Prostate gland (tissue), 2 donors: ENCODE data around the gene SLC29A4. TPM values are rescaled to one million over a fixed set of nuclear protein-coding genes. Genes with fewer than 3 reads are reported as not detected.
"Not testable (repeated sequence)": the region's sequence is repeated elsewhere in the genome, so short reads cannot be mapped to it uniquely, and the experiment has no call there.

ENCODE experiments used
- DNase-seq: peaks from one replicate; pipeline ENCODE4 v3.0.0-alpha.2; 2019; ENCODE audit warnings: low spot score
- H3K27ac ChIP-seq, 2 donors: fragments of 200-600 bp; sonication (generic); 2 replicates each; pipeline ENCODE4 v1.5.1; 2017 to 2019
- H3K27me3 ChIP-seq: fragments of 200-600 bp; sonication (generic); replicated peaks from 2 replicates; pipeline ENCODE4 v1.5.1; 2019; ENCODE audit not compliant: insufficient read depth
- H3K36me3 ChIP-seq, 2 donors: fragments of 200-600 bp; sonication (generic); 1 replicate in 1 of 2; 2 replicates in 1 of 2; pipeline versions ENCODE4 v1.5.1 to v1.8.1; 2017 to 2019
- H3K4me1 ChIP-seq: fragments of 200-600 bp; sonication (generic); replicated peaks from 2 replicates; pipeline ENCODE4 v1.5.1; 2019
- H3K4me3 ChIP-seq, 2 donors: fragments of 200-600 bp; sonication (generic); 2 replicates each; pipeline ENCODE4 v1.5.1; 2017 to 2019
- H3K9me3 ChIP-seq: fragments of 200-600 bp; sonication (generic); 2 replicates; pipeline ENCODE4 v1.5.1; 2017
- POLR2A ChIP-seq: fragments of 450-650 bp; IDR thresholded peaks from one replicate; pipeline ENCODE4 v1.6.1; 2016; ENCODE audit warnings: antibody characterized with exemption, mild to moderate bottlenecking
- POLR2AphosphoS5 ChIP-seq: sonication (generic); formaldehyde crosslinking; IDR thresholded peaks from one replicate; pipeline ENCODE4 v1.6.1; 2017; ENCODE audit warnings: antibody characterized with exemption
- WGBS: methylation state at CpG from one replicate; pipeline ENCODE4 v1.1.5; 2018; 5-methylcytosine and 5-hydroxymethylcytosine counted together
- intact Hi-C: fragments of 100-400 bp; cut with DNase I; formaldehyde crosslinking; loops from one replicate; pipeline ENCODE4 v1.14.2; 2022
- total RNA-seq, 2 donors: library from RNA; depleted of rRNA; stranded (reverse); fragments of >200 nt; gene quantifications; one replicate each; pipeline ENCODE4 v1.1.0, GENCODE V29; 2016
- TF ChIP-seq, protein P1 (sequence below), 4 experiments: fragments of 200-600 bp in 2 of 4; fragments of 450-650 bp in 2 of 4; sonication (generic) in 2 of 4; IDR thresholded peaks; 1 replicate in 3 of 4; 2 replicates in 1 of 4; pipeline ENCODE4 v1.5.1; 2016 to 2019; ENCODE audit warnings: antibody characterized with exemption in 4 of 4, mild to moderate bottlenecking in 2 of 4, moderate library complexity in 2 of 4

Gene SLC29A4
- total RNA-seq, 2 donors from 2014 or later, result 11.6 to 13.5 TPM

DNA sequence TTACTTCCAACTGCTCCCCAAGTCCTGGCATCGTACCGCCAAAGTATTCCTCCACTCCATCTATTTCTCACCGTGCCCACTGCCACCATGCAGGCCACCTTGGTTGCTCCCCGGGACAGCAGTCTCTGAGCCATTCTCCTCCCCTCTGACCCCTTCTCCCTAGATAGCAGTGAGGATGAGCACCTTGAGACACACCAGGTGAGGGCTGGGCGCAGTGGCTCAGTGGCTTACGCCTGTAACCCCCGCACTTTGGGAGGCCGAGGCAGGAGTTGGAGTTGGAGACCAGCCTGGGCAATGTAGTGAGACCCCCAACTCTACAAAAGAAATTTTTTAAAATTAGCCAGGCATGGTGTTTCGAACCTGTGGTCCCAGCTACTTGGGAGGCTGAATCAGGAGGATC is 4.2 kb downstream of the SLC29A4 start:
- Histone ChIP-seq H3K36me3 (no peaks in the 10 kb centered on the region), H3K4me3 (no peak overlapping the region), H3K27ac (no peak overlapping the region), H3K4me1 (no peaks in the 10 kb centered on the region), H3K9me3 (no peaks in the 10 kb centered on the region), H3K27me3 (no peaks in the 10 kb centered on the region)
- TF ChIP-seq, protein P1, sequence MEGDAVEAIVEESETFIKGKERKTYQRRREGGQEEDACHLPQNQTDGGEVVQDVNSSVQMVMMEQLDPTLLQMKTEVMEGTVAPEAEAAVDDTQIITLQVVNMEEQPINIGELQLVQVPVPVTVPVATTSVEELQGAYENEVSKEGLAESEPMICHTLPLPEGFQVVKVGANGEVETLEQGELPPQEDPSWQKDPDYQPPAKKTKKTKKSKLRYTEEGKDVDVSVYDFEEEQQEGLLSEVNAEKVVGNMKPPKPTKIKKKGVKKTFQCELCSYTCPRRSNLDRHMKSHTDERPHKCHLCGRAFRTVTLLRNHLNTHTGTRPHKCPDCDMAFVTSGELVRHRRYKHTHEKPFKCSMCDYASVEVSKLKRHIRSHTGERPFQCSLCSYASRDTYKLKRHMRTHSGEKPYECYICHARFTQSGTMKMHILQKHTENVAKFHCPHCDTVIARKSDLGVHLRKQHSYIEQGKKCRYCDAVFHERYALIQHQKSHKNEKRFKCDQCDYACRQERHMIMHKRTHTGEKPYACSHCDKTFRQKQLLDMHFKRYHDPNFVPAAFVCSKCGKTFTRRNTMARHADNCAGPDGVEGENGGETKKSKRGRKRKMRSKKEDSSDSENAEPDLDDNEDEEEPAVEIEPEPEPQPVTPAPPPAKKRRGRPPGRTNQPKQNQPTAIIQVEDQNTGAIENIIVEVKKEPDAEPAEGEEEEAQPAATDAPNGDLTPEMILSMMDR (IDR thresholded peaks at IDR 0.05), result no peak
- no peak for TF ChIP-seq POLR2A
- WGBS, result 88% methylated on average over 9 of the region's 9 CpGs
- intact Hi-C loops, result no loop called here
- no peak for DNase-seq

DNA sequence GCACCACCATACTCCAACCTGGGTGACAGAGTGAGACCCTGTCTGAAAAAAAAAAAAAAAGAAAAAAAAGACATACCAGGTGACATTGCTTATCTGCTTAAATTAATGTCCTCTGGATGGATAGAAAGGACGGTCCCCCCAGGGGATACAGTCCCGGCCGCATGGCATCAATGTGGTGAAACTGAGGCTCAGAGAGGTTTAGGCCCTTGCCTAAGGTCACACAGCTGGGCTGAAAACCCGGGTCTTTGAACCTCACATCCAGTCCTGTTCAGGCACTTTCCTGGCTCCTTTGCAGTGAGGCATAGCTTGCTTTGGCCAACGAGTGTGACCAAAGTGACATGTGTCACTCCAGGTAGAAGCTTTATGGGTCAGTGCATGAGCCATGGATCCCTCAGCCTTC is 4.6 kb downstream of the SLC29A4 start:
- intact Hi-C loops, DNase-seq, H3K9me3 ChIP-seq, H3K4me1 ChIP-seq, H3K36me3 ChIP-seq, H3K27ac ChIP-seq, H3K4me3 ChIP-seq, H3K27me3 ChIP-seq: not testable (repeated sequence)
- WGBS, result 91% methylated on average over 5 of the region's 5 CpGs

DNA sequence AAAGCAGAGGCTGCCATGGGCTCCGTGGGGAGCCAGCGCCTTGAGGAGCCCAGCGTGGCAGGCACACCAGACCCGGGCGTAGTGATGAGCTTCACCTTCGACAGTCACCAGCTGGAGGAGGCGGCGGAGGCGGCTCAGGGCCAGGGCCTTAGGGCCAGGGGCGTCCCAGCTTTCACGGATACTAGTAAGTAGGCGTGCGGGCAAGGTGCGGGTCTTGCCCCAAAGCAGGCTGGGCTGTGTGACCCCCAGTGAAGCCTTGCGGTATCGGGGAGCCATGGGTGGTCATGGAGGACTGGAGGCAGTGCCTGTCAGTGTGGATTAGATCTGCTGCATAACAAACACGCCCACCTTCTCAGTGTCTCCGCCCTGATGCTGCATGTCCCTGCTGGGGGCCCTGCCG is 5.1 kb downstream of the SLC29A4 start:
- DNase-seq, result no peak
- Histone ChIP-seq H3K4me3 (no peak overlapping the region), H3K36me3 (no peaks in the 10 kb centered on the region), H3K4me1 (no peaks in the 10 kb centered on the region), H3K9me3 (no peaks in the 10 kb centered on the region), H3K27ac (no peak overlapping the region), H3K27me3 (no peaks in the 10 kb centered on the region)
- intact Hi-C loops, result no loop called here
- TF ChIP-seq, protein P1 (IDR thresholded peaks at IDR 0.05), result no peak
- no peak for TF ChIP-seq POLR2A
- no peak for TF ChIP-seq POLR2AphosphoS5
- WGBS, result 93% methylated on average over 19 of the region's 19 CpGs

DNA sequence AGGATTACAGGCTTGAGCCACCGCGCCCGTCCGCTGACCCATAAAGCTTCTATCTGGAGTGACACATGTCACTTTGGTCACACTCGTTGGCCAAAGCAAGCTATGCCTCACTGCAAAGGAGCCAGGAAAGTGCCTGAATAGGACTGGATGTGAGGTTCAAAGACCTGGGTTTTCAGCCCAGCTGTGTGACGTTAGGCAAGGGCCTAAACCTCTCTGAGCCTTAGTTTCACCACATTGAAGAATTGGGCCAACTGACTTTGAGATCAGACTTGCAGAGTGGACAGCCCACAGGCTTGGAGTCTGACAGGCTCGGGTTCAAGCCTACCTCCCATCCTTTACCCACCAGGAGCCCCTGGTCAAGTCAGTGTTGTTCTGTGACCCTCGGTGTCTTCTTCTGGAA is 5.8 kb downstream of the SLC29A4 start:
- H3K9me3 ChIP-seq, H3K4me1 ChIP-seq, H3K27me3 ChIP-seq, intact Hi-C loops, H3K36me3 ChIP-seq, H3K27ac ChIP-seq, H3K4me3 ChIP-seq, DNase-seq: not testable (repeated sequence)
- 95% methylated on average over 8 of the region's 8 CpGs for WGBS

DNA sequence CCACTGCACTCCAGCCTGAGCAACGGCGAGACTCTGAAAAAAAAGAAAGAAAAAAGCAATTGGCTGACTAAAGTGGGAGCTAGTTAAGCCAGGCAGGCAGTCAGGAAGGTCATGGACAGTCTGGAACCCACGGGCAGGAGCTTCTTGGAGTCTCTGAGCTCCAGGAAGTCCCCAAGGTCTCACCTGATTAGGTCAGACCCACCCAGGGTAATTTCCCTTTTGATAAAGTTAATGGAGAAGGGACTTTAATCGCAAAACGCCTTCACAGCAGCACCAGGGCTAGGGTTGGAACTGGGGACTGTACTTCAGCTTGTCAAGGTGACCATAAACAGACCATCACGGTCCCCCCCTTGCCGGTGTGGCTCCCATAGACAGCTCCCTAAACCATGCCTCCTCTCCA is 6.6 kb downstream of the SLC29A4 start:
- 92% methylated on average over 7 of the region's 7 CpGs for WGBS

DNA sequence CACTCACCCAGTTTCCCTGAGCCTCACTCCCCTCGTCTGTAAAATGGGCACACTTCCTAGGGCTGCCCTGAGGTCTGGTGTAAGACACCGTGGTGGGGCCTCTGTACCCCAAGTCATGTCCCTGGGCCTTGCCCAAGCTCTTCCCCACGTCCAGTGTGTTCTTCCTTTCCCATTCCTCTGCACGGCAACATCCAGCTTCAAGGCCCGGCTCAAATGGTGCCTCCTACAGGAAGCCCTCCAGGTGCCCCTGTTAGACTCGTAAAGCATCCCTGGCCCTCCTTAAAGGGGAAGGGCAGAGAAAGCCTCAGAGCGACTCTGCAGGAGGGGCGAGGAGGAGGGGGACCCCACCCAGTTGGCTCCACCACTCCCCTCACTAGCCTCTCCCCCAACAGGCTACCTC is 8.6 kb downstream of the SLC29A4 start:
- Histone ChIP-seq H3K9me3 (no peaks in the 10 kb centered on the region), H3K27me3 (no peaks in the 10 kb centered on the region), H3K27ac (no peak overlapping the region), H3K4me3 (no peak overlapping the region), H3K36me3 (no peaks in the 10 kb centered on the region), H3K4me1 (no peaks in the 10 kb centered on the region)
- TF ChIP-seq POLR2AphosphoS5 (no peak), POLR2A (no peak)
- TF ChIP-seq, protein P1 (IDR thresholded peaks at IDR 0.05), result no peak
- intact Hi-C loops, result no loop called here
- DNase-seq, result no peak
- 81% methylated on average over 6 of the region's 8 CpGs for WGBS

More for the DNA sequence above, 6.6 kb downstream of the SLC29A4 start:
- no peak for DNase-seq
- no peaks in the 10 kb centered on the region for H3K27me3 ChIP-seq
- no peak for TF ChIP-seq POLR2A
- TF ChIP-seq, protein P1 (IDR thresholded peaks at IDR 0.05), result no peak
- no peak for TF ChIP-seq POLR2AphosphoS5
- no peaks in the 10 kb centered on the region for H3K9me3 ChIP-seq
- intact Hi-C loops, result no loop called here
- H3K4me1 ChIP-seq, result no peaks in the 10 kb centered on the region
- no peak overlapping the region for H3K27ac ChIP-seq
- no peak overlapping the region for H3K4me3 ChIP-seq
- no peaks in the 10 kb centered on the region for H3K36me3 ChIP-seq

DNA sequence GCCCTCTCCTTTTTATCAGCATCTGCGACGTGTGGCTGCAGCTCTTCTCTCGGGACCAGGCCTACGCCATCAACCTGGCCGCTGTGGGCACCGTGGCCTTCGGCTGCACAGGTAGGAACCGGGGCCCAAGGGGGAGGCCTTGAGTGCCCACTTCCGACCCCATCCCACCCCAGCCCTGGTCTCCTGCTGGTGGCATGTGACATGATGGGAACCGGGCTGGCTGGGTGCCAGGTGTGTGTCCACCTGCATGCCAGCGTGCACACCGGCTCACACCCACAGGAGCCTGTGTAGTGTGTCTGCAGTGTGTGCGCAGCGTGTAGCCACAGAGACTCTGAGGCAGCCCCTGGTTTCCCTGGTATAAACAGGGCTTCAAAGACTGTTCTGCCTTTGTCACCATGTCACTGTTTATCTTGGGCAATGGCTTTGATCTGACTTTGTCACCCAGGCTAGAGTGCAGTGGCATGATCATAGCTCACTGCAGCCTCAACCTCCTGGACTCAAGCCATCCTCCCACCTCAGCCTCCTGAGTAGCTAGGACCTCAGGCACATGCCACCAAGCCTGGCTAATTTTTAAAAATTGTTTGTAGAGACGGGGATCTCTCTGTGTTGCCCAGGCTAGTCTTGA is 9.1 kb downstream of the SLC29A4 start:
- H3K4me3 ChIP-seq, intact Hi-C loops: not testable (repeated sequence)
- WGBS, result 86% methylated on average over 14 of the region's 15 CpGs

More for the DNA sequence above, 9.1 kb downstream of the SLC29A4 start:
- DNase-seq, H3K27me3 ChIP-seq, H3K9me3 ChIP-seq, H3K4me1 ChIP-seq, H3K36me3 ChIP-seq, H3K27ac ChIP-seq: not testable (repeated sequence)
